IPS-15b (cell line): Measurements from ENCODE around the gene FAM53B.

Experiments used
- H3K27me3 ChIP-seq: one replicate; pipeline ENCODE4 v1.6.1; 2013; ENCODE audit warnings: low read length; ENCODE audit not compliant: control insufficient read depth, insufficient read depth
- H3K36me3 ChIP-seq: one replicate; pipeline ENCODE4 v1.6.1; 2013; ENCODE audit warnings: low read length; ENCODE audit not compliant: control insufficient read depth, insufficient read depth
- H3K4me1 ChIP-seq: one replicate; pipeline ENCODE4 v1.6.1; 2013; ENCODE audit warnings: mild to moderate bottlenecking, low read length; ENCODE audit not compliant: control insufficient read depth, insufficient read depth
- H3K4me3 ChIP-seq: one replicate; pipeline ENCODE4 v1.5.1; 2013; ENCODE audit warnings: low read depth, low read length
- H3K9ac ChIP-seq: one replicate; pipeline ENCODE4 v1.6.1; 2013; ENCODE audit warnings: low read depth, mild to moderate bottlenecking, low read length
- H3K9me3 ChIP-seq: one replicate; pipeline ENCODE4 v1.6.1; 2013; ENCODE audit warnings: mild to moderate bottlenecking, low read length; ENCODE audit not compliant: control insufficient read depth, insufficient read depth

FAM53B gene

DNA sequence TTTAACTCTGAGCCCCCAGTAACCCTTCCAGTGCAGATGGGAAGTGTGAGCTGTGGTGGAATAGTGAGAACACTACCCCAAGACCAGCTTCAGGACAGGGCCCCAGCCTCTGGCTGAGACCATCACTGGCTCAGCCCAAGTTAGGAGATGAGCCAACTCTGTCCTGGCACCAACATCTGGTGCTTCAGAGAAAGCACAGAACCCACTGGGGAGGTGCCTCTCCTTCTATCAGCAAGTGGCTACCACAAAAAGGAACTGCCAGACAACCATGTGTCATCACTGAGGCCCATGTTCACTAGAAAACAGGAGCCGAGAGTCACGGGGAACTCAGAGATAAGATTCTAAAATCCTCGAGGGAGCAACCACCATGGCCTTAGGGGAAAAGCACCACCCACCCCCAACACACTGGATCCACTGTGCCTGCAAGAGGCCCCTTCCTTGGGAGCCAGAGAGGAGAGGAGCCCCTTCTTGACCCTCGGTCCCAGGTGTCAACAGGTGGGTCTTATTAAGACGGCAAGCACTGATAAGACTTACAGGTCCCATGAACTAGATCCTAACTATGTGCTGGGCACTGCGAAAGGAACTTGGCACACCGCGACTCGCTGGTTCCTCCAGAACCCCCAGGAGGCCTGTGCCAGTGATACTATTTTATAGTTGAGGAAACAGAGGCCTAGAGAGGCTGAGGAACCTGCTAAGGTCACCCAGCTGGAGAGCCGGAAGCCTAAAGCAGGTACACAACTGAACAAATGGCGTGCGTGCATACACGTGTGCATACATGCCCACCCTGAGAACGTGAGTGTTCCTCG, 102.7 kb downstream of the FAM53B start:
- Histone ChIP-seq H3K27me3 (no peaks in the 10 kb centered on the region), H3K4me3 (no peak overlapping the region), H3K9me3 (no peaks in the 10 kb centered on the region), H3K4me1 (no peaks in the 10 kb centered on the region), H3K9ac (no peak overlapping the region), H3K36me3 (peaks cover 4% of the 10 kb centered on the region)

DNA sequence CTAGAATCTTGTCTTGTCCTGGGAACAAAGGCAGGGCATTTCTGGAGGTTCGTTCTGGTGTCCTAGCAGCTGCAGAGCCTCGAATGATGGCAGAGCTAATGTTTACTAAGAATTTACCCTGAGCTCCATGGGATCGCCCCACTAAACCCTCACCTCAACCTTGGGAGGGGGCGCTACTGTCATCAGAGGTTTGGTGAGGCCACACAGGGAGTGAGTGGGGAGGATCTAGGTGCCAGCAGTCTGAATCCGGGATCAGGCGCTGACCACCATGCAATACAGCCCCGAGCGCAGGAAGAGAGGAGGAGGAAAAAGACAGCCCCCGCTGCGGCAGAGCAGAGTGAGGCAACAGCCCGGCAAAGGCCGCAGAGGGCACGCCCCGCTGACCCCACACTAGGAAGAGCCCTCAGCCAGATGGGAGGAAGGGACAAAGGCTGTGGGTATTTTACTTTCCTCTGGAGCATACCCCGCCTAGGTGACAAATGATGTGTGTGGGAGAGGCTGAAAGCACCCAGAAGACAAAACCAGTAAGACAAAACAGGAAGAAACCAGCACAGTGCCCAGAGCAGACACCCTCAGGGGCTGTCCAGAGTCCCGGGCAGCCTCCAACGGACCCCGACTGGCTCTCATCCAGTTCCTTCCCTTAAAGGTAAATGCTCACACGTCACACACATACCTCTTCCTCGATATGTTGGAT, 103.5 kb downstream of the FAM53B start:
- no peaks in the 10 kb centered on the region for H3K27me3 ChIP-seq
- no peak overlapping the region for H3K9ac ChIP-seq
- H3K36me3 ChIP-seq: peaks cover 4% of the 10 kb centered on the region
- H3K4me1 ChIP-seq: no peaks in the 10 kb centered on the region
- no peaks in the 10 kb centered on the region for H3K9me3 ChIP-seq
- no peak overlapping the region for H3K4me3 ChIP-seq

DNA sequence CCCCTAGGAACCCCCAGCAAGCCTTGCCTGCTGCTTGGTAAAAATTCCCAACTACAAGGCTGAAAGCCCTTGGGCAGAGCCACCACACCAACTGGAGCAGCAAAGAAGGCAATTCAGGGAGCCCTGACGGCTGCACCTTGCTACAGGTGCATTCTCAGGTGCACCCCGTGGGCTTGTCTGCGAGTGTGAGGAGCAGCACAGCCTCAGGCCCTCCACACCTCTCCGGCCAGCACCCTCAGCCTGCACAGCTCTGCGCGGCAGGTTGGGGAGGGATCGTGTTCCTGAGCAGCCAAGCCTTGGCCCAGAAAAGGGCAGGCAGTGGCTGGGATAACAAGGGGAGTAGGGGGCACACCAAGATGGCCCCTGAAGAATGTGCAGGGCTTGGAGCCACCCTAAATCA, 104.1 kb downstream of the FAM53B start:
- Histone ChIP-seq H3K36me3 (peaks cover 4% of the 10 kb centered on the region), H3K4me1 (no peaks in the 10 kb centered on the region), H3K4me3 (no peak overlapping the region), H3K27me3 (no peaks in the 10 kb centered on the region), H3K9ac (no peak overlapping the region), H3K9me3 (no peaks in the 10 kb centered on the region)

DNA sequence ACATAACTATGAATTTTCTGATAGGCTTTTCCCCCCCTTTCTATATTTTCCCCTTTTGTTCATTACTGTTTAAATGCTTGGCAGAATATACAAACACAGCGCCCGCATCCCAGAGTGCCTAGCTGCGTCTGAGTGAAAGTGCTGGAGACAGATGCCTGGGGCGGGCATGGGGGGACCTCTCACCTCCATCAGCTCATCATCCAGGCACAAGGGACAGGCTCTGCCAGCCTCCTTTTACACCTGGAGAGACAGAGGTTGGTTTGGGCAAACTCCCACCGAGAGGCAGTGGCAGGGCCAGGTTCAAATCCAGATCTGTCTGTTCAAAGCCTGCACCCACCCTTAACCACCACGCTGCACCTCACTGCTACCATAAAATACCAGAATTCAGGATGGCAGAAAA, 104.5 kb downstream of the FAM53B start:
- no peaks in the 10 kb centered on the region for H3K9me3 ChIP-seq
- H3K36me3 ChIP-seq: peaks cover 4% of the 10 kb centered on the region
- H3K4me3 ChIP-seq: no peak overlapping the region
- no peaks in the 10 kb centered on the region for H3K4me1 ChIP-seq
- H3K27me3 ChIP-seq: no peaks in the 10 kb centered on the region
- H3K9ac ChIP-seq: no peak overlapping the region

DNA sequence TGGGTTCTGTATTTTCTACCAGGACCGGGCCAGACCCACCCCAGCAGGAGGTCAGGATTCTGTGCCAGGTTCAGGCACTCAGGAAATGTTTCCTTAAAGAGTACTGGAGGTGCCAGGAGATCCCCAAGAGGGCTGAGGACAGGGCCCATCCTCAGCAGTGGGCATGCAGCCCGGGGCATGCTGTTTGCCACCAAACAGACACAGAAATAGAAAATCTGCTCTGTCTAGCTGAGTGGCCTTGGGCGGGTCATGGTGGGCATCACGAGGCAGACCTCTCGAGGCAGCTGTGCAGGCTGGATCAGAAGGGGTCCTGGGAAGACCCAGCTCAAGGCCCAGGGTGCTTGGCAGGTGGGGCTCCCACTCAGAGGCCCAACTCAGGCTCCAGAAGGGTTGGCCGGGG, 105.0 kb downstream of the FAM53B start:
- Histone ChIP-seq H3K9ac (no peak overlapping the region), H3K27me3 (no peaks in the 10 kb centered on the region), H3K9me3 (no peaks in the 10 kb centered on the region), H3K36me3 (peaks cover 4% of the 10 kb centered on the region), H3K4me1 (no peaks in the 10 kb centered on the region), H3K4me3 (no peak overlapping the region)

DNA sequence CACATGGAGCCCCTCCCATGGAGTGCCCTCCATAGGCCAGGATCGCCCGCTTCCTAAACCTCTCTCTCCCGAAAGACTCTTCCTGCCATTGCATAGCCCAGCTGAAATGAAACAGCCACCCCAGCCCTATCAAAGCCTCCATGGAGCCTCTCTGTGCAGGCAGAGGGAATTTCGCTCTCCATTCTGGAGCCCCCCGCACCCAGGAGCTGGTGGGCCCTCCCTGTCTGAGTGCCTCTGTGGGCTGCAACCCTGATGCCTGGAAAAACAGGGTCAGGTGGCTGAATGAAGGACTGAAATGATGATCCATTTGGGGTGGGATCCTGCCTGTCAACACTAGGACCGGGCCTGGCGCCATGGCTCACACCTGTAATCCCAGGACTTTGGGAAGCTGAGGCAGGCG, 106.4 kb downstream of the FAM53B start:
- peaks cover 4% of the 10 kb centered on the region for H3K36me3 ChIP-seq

DNA sequence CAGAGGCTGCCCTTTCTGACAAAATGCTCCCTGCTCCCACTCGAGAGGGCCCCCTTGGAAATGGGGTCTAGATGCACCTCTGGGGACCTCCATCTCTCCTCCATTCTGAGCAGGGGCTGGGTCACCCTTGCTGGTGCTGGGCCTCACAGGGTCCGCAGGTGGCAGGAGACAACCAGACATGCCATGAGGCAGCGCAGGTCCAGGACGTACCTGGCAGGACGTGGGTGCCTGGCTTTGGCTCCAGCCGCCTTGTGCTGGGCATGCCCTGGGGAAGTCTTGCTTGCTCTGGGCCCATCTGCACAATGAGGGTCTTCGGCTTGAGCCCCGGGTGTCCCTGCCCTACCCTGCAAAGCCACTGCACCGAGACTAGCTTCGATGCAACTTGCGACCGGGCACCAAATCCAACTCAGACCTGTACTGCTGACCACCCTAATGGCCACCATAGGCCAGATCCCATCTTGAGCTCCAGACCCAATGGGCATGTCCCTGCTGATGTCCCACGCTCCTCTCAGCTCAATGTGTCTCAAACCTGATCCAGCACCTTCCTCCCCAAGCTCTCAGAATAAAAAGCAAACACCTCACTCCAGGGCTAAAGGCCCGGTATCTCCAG, 107.0 kb downstream of the FAM53B start:
- Histone ChIP-seq H3K4me3 (no peak overlapping the region), H3K9ac (no peak overlapping the region), H3K27me3 (no peaks in the 10 kb centered on the region), H3K4me1 (no peaks in the 10 kb centered on the region), H3K9me3 (no peaks in the 10 kb centered on the region), H3K36me3 (peaks cover 4% of the 10 kb centered on the region)

More for the DNA sequence above, 106.4 kb downstream of the FAM53B start:
- Histone ChIP-seq H3K27me3 (no peaks in the 10 kb centered on the region), H3K4me1 (no peaks in the 10 kb centered on the region), H3K4me3 (no peak overlapping the region), H3K9ac (no peak overlapping the region), H3K9me3 (no peaks in the 10 kb centered on the region)

DNA sequence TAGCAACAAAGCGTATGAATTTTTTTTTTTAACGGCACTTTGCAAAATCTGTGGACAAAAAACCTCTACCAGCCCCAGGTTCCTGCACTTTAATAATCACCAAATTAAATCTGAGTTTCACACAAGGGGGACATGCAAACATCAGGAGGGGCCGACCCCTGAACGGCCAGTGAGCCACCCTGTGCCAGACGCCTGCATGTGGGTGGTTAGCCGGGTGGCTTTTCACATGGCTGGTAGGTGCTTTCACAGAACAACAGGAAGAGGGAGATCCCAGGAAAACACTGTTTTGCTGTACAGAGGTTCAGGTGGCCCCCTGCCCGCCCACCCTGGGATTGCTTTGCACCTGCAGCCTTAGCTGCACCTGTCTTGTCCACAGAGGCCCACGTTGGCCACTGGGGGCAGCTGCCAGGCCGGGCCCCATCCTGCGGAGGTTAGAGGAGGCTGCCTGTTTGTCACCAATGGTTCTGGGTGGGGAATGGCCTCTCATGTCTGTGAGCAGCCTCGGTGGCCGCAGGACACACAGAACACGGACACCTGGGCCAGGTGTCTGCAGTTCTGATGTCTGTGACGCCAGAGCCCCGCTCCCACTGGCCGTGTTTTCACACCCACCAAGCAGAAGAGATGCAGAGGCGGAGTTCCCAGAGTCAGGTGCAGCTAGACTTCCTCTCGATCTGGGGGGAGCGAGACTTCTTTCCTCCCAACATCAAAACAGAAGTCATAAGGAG, 107.7 kb downstream of the FAM53B start:
- no peaks in the 10 kb centered on the region for H3K9me3 ChIP-seq

DNA sequence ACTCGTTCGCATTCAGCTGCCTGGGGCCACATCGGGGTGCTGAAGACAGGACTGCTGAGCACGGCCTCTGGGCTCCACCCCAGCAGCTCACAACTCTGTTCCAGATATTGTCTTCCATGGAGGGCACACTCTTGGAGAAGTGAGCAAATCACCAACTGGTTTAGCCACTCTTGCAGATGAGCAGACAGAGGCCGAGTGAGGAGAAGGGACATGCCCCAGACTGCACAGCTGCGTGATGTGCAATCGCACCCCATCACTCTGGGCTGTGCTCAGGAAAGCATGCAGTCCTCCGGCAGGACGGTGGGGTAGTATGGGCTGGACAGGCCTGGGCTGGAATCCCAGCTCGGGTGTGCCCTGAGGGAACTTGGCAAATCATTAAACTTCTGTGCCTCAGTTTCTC, 111.6 kb downstream of the FAM53B start:
- peaks cover 4% of the 10 kb centered on the region for H3K36me3 ChIP-seq
- no peak overlapping the region for H3K4me3 ChIP-seq
- no peaks in the 10 kb centered on the region for H3K4me1 ChIP-seq
- H3K27me3 ChIP-seq: no peaks in the 10 kb centered on the region
- no peaks in the 10 kb centered on the region for H3K9me3 ChIP-seq
- H3K9ac ChIP-seq: no peak overlapping the region

More for the DNA sequence above, 107.7 kb downstream of the FAM53B start:
- Histone ChIP-seq H3K36me3 (peaks cover 4% of the 10 kb centered on the region), H3K4me3 (no peak overlapping the region), H3K9ac (no peak overlapping the region), H3K4me1 (no peaks in the 10 kb centered on the region), H3K27me3 (no peaks in the 10 kb centered on the region)

DNA sequence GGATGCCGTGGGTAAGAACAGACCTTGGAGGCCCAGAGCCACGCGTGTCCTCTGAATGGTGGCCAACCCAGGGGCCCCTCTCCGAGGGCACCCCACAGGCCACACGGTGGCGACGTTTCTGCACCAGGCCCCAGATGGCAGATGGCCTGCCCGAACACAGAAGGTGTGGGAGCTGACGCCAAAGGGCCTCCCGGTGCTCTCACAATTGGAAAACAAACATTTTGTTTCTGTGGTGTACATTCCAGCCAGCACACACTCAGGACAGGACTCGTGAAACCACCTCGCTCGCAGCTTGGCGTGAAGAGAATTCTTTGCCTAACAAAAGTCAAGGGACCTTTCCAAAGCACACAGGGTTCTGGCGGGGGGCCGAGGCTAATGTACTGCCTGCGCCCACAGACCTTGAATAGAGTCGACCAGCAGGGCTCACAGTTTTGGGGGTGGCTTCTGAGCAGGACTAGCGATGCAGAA, 112.1 kb downstream of the FAM53B start:
- no peaks in the 10 kb centered on the region for H3K27me3 ChIP-seq
- H3K4me1 ChIP-seq: peaks cover 3% of the 10 kb centered on the region
- H3K9me3 ChIP-seq: no peaks in the 10 kb centered on the region
- peaks cover 3% of the 10 kb centered on the region for H3K36me3 ChIP-seq
- no peak overlapping the region for H3K4me3 ChIP-seq
- no peak overlapping the region for H3K9ac ChIP-seq

DNA sequence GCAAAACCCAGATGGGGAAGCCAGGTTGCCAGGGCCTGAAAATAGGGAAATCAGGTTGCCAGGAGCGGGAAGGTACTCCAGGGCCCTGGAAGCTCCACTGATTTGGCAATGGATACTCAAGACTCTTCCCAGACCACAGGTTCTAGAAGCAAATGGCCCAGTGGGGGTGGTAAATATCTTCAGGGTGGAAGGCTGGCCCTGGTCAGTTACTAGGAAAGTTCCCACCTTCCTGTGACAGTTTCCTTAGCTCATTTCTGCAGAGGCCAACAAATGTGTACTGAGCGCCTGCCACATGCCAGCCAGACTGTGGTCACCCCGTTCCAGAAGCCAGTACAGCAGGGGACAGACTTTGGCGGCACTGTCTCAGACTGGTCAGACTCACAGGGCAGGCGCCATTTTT, 113.6 kb downstream of the FAM53B start:
- peaks cover 7% of the 10 kb centered on the region for H3K4me1 ChIP-seq
- H3K4me3 ChIP-seq: no peak overlapping the region
- no peaks in the 10 kb centered on the region for H3K36me3 ChIP-seq
- no peaks in the 10 kb centered on the region for H3K9me3 ChIP-seq
- no peak overlapping the region for H3K9ac ChIP-seq
- H3K27me3 ChIP-seq: no peaks in the 10 kb centered on the region
